Loucy (cell line): ENCODE data around the gene SSH3.

Experiments
- H2AFZ ChIP-seq: fragments of 200-600 bp; sonication (generic); 2 replicates; pipeline ENCODE4 v1.6.0; 2016; ENCODE audit warnings: antibody characterized with exemption, mild to moderate bottlenecking, low read length, moderate library complexity
- H3F3A ChIP-seq: fragments of 200-600 bp; 2 replicates; pipeline ENCODE4 v1.6.0; 2016; ENCODE audit warnings: antibody characterized with exemption, low read depth, mild to moderate bottlenecking
- H3K27me3 ChIP-seq: fragments of 200-600 bp; sonication (generic); 2 replicates; pipeline ENCODE4 v1.6.1; 2014; ENCODE audit warnings: low read length, mild to moderate bottlenecking; ENCODE audit not compliant: insufficient read depth, poor library complexity, severe bottlenecking
- H3K36me3 ChIP-seq: fragments of 200-600 bp; sonication (generic); 2 replicates; pipeline ENCODE4 v1.6.1; 2016; ENCODE audit warnings: low read length; ENCODE audit not compliant: insufficient read depth
- H3K4me1 ChIP-seq: fragments of 200-600 bp; sonication (generic); 2 replicates; pipeline ENCODE4 v1.5.1; 2014; ENCODE audit warnings: low read length, mild to moderate bottlenecking; ENCODE audit not compliant: insufficient read depth, poor library complexity, severe bottlenecking
- H3K4me2 ChIP-seq: fragments of 200-600 bp; sonication (generic); 2 replicates; pipeline ENCODE4 v1.6.0; 2014; ENCODE audit warnings: antibody characterized with exemption, low read length, low read depth, mild to moderate bottlenecking; ENCODE audit not compliant: poor library complexity, severe bottlenecking
- H3K4me3 ChIP-seq: fragments of 200-600 bp; sonication (generic); 2 replicates; pipeline ENCODE4 v1.5.1; 2014; ENCODE audit warnings: low read length, mild to moderate bottlenecking, mixed read lengths; ENCODE audit not compliant: poor library complexity, severe bottlenecking
- H3K79me2 ChIP-seq: fragments of 200-600 bp; sonication (generic); 2 replicates; pipeline ENCODE4 v1.6.1; 2014; ENCODE audit warnings: low read length; ENCODE audit not compliant: insufficient read depth
- H3K9ac ChIP-seq: fragments of 200-600 bp; sonication (generic); 2 replicates; pipeline ENCODE4 v1.6.0; 2014; ENCODE audit warnings: mild to moderate bottlenecking, low read depth, low read length, moderate library complexity; ENCODE audit not compliant: poor library complexity, severe bottlenecking
- H3K9me2 ChIP-seq: fragments of 200-600 bp; sonication (generic); replicated peaks from 2 replicates; pipeline ENCODE4 v1.6.1; 2016; ENCODE audit warnings: low read depth, low read length, mixed read lengths
- H3K9me3 ChIP-seq: fragments of 200-600 bp; sonication (generic); 2 replicates; pipeline ENCODE4 v1.6.1; 2014; ENCODE audit warnings: mild to moderate bottlenecking, antibody characterized with exemption, low read length, low read depth; ENCODE audit not compliant: insufficient read depth
- H4K20me1 ChIP-seq: fragments of 200-600 bp; sonication (generic); 2 replicates; pipeline ENCODE4 v1.6.0; 2014; ENCODE audit warnings: antibody characterized with exemption, low read length, mild to moderate bottlenecking; ENCODE audit not compliant: insufficient read depth, poor library complexity, severe bottlenecking
- CTCF ChIP-seq: fragments of 200-600 bp; sonication (generic); conservative IDR thresholded peaks from 2 replicates; pipeline ENCODE4 v1.5.1; 2014; ENCODE audit warnings: mild to moderate bottlenecking, antibody characterized with exemption, low read length
- EZH2phosphoT487 ChIP-seq: fragments of 200-600 bp; IDR thresholded peaks from 2 replicates; pipeline ENCODE4 v1.6.1; 2018; ENCODE audit warnings: antibody characterized with exemption, mild to moderate bottlenecking, moderate library complexity, borderline replicate concordance

Gene SSH3

GRCh38 chr11:67293090-67293489, 10.2 kb upstream of the SSH3 start:
- H3K9ac ChIP-seq: no peak overlapping the region
- peaks cover 6% of the 10 kb centered on the region for H3K9me3 ChIP-seq
- peaks cover 26% of the 10 kb centered on the region for H3K4me1 ChIP-seq
- H3K9me2 ChIP-seq: no peaks in the 10 kb centered on the region
- H4K20me1 ChIP-seq: peaks cover 30% of the 10 kb centered on the region
- no peak overlapping the region for H3K4me3 ChIP-seq
- H3K79me2 ChIP-seq: peaks cover 69% of the 10 kb centered on the region
- H3F3A ChIP-seq: peaks cover 3% of the 10 kb centered on the region
- H3K36me3 ChIP-seq: peaks cover 18% of the 10 kb centered on the region
- no peaks in the 10 kb centered on the region for H3K27me3 ChIP-seq
- peak overlapping the region; percentile 21 for H3K4me2 ChIP-seq
- TF ChIP-seq EZH2phosphoT487: no peak
- TF ChIP-seq CTCF: no peak
- no peak overlapping the region for H2AFZ ChIP-seq

- H3K27me3 ChIP-seq: no peaks in the 10 kb centered on the region
- TF ChIP-seq CTCF: no peak
- TF ChIP-seq EZH2phosphoT487: no peak
- H3K9me3 ChIP-seq: peaks cover 6% of the 10 kb centered on the region
- peaks cover 42% of the 10 kb centered on the region for H3K36me3 ChIP-seq
- no peak overlapping the region for H3K9ac ChIP-seq
- no peak overlapping the region for H3K4me2 ChIP-seq
- no peaks in the 10 kb centered on the region for H3F3A ChIP-seq
- peaks cover 15% of the 10 kb centered on the region for H3K4me1 ChIP-seq
- H3K4me3 ChIP-seq: no peak overlapping the region
- no peak overlapping the region for H2AFZ ChIP-seq
- H3K79me2 ChIP-seq: peaks cover 55% of the 10 kb centered on the region
- H4K20me1 ChIP-seq: peaks cover 17% of the 10 kb centered on the region
- H3K9me2 ChIP-seq: no peaks in the 10 kb centered on the region
Observed at GRCh38 chr11:67295846-67296245, 7.5 kb upstream of the SSH3 start.

- Histone ChIP-seq H2AFZ (no peak overlapping the region), H3K4me1 (no peaks in the 10 kb centered on the region)
- no peak for TF ChIP-seq EZH2phosphoT487
- no peak for TF ChIP-seq CTCF
Observed at GRCh38 chr11:67298786-67299185, 4.5 kb upstream of the SSH3 start.

More at GRCh38 chr11:67298786-67299185, 4.5 kb upstream of the SSH3 start:
- H3K36me3 ChIP-seq: peaks cover 47% of the 10 kb centered on the region
- no peaks in the 10 kb centered on the region for H3K9me2 ChIP-seq
- no peak overlapping the region for H3K4me2 ChIP-seq
- no peaks in the 10 kb centered on the region for H3F3A ChIP-seq
- H3K9me3 ChIP-seq: peaks cover 6% of the 10 kb centered on the region
- H3K79me2 ChIP-seq: peaks cover 29% of the 10 kb centered on the region
- no peak overlapping the region for H3K4me3 ChIP-seq
- H3K27me3 ChIP-seq: no peaks in the 10 kb centered on the region
- H4K20me1 ChIP-seq: no peaks in the 10 kb centered on the region
- no peak overlapping the region for H3K9ac ChIP-seq
